ENCODE results near the gene STX18. TPM values are rescaled to one million over a fixed set of nuclear protein-coding genes. Genes with fewer than 3 reads are reported as not detected.
"Not testable (repeated sequence)": the region's sequence is repeated elsewhere in the genome, so short reads cannot be mapped to it uniquely, and the experiment has no call there.

Gene STX18
- total RNA-seq, 1 experiment from 2014 or later: 36.5 TPM

- peaks cover 4% of the 10 kb centered on the region for H3K36me3 Mint-ChIP-seq (ENCODE audit: insufficient read depth, unreplicated experiment)
- no peaks in the 10 kb centered on the region for H3K27me3 Mint-ChIP-seq (ENCODE audit: insufficient read depth, unreplicated experiment)
- BruUV-seq (replicated peaks): no TSS peak
- peaks cover 13% of the 10 kb centered on the region for H3K4me1 ChIP-seq
- no peaks in the 10 kb centered on the region for H3K36me3 ChIP-seq (ENCODE audit: control insufficient read depth, insufficient read depth, low read length)
- no peaks in the 10 kb centered on the region for H3K9me3 ChIP-seq
- no peak for DNase-seq
- CTCF ChIA-PET: no interaction called here
- H3K9me3 Mint-ChIP-seq (ENCODE audit: unreplicated experiment): no peaks in the 10 kb centered on the region
- H3K4me3 Mint-ChIP-seq (ENCODE audit: unreplicated experiment): no peak overlapping the region
- no peak overlapping the region for H3K27ac Mint-ChIP-seq (ENCODE audit: unreplicated experiment)
- no peak for TF ChIP-seq CTCF (IDR thresholded peaks at IDR 0.05; ENCODE audit: insufficient read depth in 1 of 2, low read depth in 1 of 2, low read length in 1 of 2, severe bottlenecking in 1 of 2, unreplicated experiment in 1 of 2)
- POLR2A ChIA-PET: no interaction called here
- intact Hi-C loops (cut with micrococcal nuclease; ENCODE audit: unreplicated experiment): no loop called here
- no peak overlapping the region for H3K4me3 ChIP-seq (ENCODE audit: low read depth, low read length)
- peaks cover 22% of the 10 kb centered on the region for H3K4me1 Mint-ChIP-seq (ENCODE audit: low read depth, unreplicated experiment)
- H3K27me3 ChIP-seq (replicated peaks; ENCODE audit: control insufficient read depth, insufficient read depth, low read length): no peaks in the 10 kb centered on the region
These were observed 34.4 kb downstream of the STX18 start for GRCh38 chr4:4507403-4507802.

GRCh38 chr4:4506961-4507360 is 34.9 kb downstream of the STX18 start:
- no peaks in the 10 kb centered on the region for H3K27me3 ChIP-seq (replicated peaks; ENCODE audit: control insufficient read depth, insufficient read depth, low read length)
- Mint-ChIP-seq H3K27me3 (ENCODE audit: insufficient read depth, unreplicated experiment) (no peaks in the 10 kb centered on the region), H3K4me3 (ENCODE audit: unreplicated experiment) (no peak overlapping the region), H3K4me1 (ENCODE audit: low read depth, unreplicated experiment) (peaks cover 19% of the 10 kb centered on the region), H3K9me3 (ENCODE audit: unreplicated experiment) (no peaks in the 10 kb centered on the region), H3K36me3 (ENCODE audit: insufficient read depth, unreplicated experiment) (peaks cover 4% of the 10 kb centered on the region), H3K27ac (ENCODE audit: unreplicated experiment) (no peak overlapping the region)
- H3K9me3 ChIP-seq: no peaks in the 10 kb centered on the region
- no peak overlapping the region for H3K4me3 ChIP-seq (ENCODE audit: low read depth, low read length)
- BruUV-seq (replicated peaks): no TSS peak
- POLR2A ChIA-PET: no interaction called here
- no peak for TF ChIP-seq CTCF (IDR thresholded peaks at IDR 0.05; ENCODE audit: insufficient read depth in 1 of 2, low read depth in 1 of 2, low read length in 1 of 2, severe bottlenecking in 1 of 2, unreplicated experiment in 1 of 2)
- intact Hi-C loops (cut with micrococcal nuclease; ENCODE audit: unreplicated experiment): no loop called here
- H3K4me1 ChIP-seq: peaks cover 9% of the 10 kb centered on the region
- no peaks in the 10 kb centered on the region for H3K36me3 ChIP-seq (ENCODE audit: control insufficient read depth, insufficient read depth, low read length)
- CTCF ChIA-PET: no interaction called here
- DNase-seq: no peak

GRCh38 chr4:4505211-4505610 is 36.6 kb downstream of the STX18 start:
- BruUV-seq (replicated peaks); intact Hi-C loops (cut with micrococcal nuclease; ENCODE audit: unreplicated experiment); H3K27ac Mint-ChIP-seq (ENCODE audit: unreplicated experiment); H3K4me1 Mint-ChIP-seq (ENCODE audit: low read depth, unreplicated experiment); H3K9me3 Mint-ChIP-seq (ENCODE audit: unreplicated experiment); POLR2A ChIA-PET; H3K4me3 ChIP-seq (ENCODE audit: low read depth, low read length); H3K9me3 ChIP-seq; H3K4me1 ChIP-seq; H3K27me3 Mint-ChIP-seq (ENCODE audit: insufficient read depth, unreplicated experiment); DNase-seq; H3K4me3 Mint-ChIP-seq (ENCODE audit: unreplicated experiment); H3K27me3 ChIP-seq (replicated peaks; ENCODE audit: control insufficient read depth, insufficient read depth, low read length); H3K36me3 ChIP-seq (ENCODE audit: control insufficient read depth, insufficient read depth, low read length); H3K36me3 Mint-ChIP-seq (ENCODE audit: insufficient read depth, unreplicated experiment): not testable (repeated sequence)
- CTCF ChIA-PET: interaction anchor here (0.7 kb wide), 1 partner anchor 776 kb away, joined by 6 read pairs; no protein-coding TSS in a partner anchor

GRCh38 chr4:4504783-4505182 is 37.1 kb downstream of the STX18 start:
- no peaks in the 10 kb centered on the region for H3K36me3 Mint-ChIP-seq (ENCODE audit: insufficient read depth, unreplicated experiment)
- no peaks in the 10 kb centered on the region for H3K9me3 ChIP-seq
- H3K27me3 Mint-ChIP-seq (ENCODE audit: insufficient read depth, unreplicated experiment): no peaks in the 10 kb centered on the region
- H3K27ac Mint-ChIP-seq (ENCODE audit: unreplicated experiment): no peak overlapping the region
- 0 out of 2 replicates have a peak, but pooled peaks cover 2% of the 10 kb centered on the region for H3K4me1 ChIP-seq
- no peaks in the 10 kb centered on the region for H3K9me3 Mint-ChIP-seq (ENCODE audit: unreplicated experiment)
- no TSS peak for BruUV-seq (replicated peaks)
- CTCF ChIA-PET: interaction anchor here (0.7 kb wide), 1 partner anchor 776 kb away, joined by 6 read pairs; no protein-coding TSS in a partner anchor
- DNase-seq: no peak
- intact Hi-C loops (cut with micrococcal nuclease; ENCODE audit: unreplicated experiment): no loop called here
- no peak overlapping the region for H3K4me3 ChIP-seq (ENCODE audit: low read depth, low read length)
- H3K4me1 Mint-ChIP-seq (ENCODE audit: low read depth, unreplicated experiment): peaks cover 2% of the 10 kb centered on the region
- H3K27me3 ChIP-seq (replicated peaks; ENCODE audit: control insufficient read depth, insufficient read depth, low read length): no peaks in the 10 kb centered on the region
- TF ChIP-seq CTCF (IDR thresholded peaks at IDR 0.05; ENCODE audit: insufficient read depth in 1 of 2, low read depth in 1 of 2, low read length in 1 of 2, severe bottlenecking in 1 of 2, unreplicated experiment in 1 of 2): no peak
- H3K4me3 Mint-ChIP-seq (ENCODE audit: unreplicated experiment): no peak overlapping the region
- H3K36me3 ChIP-seq (ENCODE audit: control insufficient read depth, insufficient read depth, low read length): no peaks in the 10 kb centered on the region
- POLR2A ChIA-PET: no interaction called here
